ENCODE data around the gene DDX10.
"Not testable (repeated sequence)": the region's sequence is repeated elsewhere in the genome, so short reads cannot be mapped to it uniquely, and the experiment has no call there.

DDX10 gene

GRCh38 chr11:108639146-108639545 lies 25.7 kb upstream of the DDX10 start:
- Mint-ChIP-seq H3K27ac (no peak overlapping the region), H3K36me3 (ENCODE audit: low read depth) (no peaks in the 10 kb centered on the region), H3K9me3 (no peaks in the 10 kb centered on the region), H3K4me1 (ENCODE audit: low read depth) (no peaks in the 10 kb centered on the region), H3K27me3 (peaks cover 2% of the 10 kb centered on the region), H3K4me3 (no peak overlapping the region)
- intact Hi-C loops (cut with micrococcal nuclease) = no loop called here

DNA sequence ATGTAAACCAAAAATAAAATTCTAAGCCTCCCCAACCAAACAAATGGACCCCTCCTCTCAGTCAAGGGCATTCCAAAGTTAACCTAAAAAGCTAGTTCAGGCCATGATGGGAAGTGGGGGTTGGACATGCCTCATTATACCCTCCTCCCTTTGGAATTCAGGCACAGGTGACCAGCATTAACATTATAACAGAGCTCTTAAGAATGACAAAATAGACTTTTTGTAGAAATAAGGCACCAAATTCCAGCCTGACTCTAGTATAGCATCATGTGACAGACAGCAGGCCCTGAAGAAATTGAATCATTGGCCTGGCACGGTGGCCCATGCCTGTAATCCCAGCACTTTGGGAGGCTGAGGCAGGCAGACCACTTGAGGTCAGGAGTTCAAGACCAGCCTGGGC lies 23.1 kb upstream of the DDX10 start:
- intact Hi-C loops (cut with micrococcal nuclease) = loop anchor here (10.0 kb wide), 1 partner anchor 137 kb away; no protein-coding TSS in a partner anchor
- H3K36me3 Mint-ChIP-seq (ENCODE audit: low read depth); H3K4me1 Mint-ChIP-seq (ENCODE audit: low read depth); H3K27me3 Mint-ChIP-seq; H3K4me3 Mint-ChIP-seq; H3K9me3 Mint-ChIP-seq; H3K27ac Mint-ChIP-seq: not testable (repeated sequence)

GRCh38 chr11:108643974-108644373 lies 20.9 kb upstream of the DDX10 start:
- intact Hi-C loops (cut with micrococcal nuclease) = loop anchor here (10.0 kb wide), 1 partner anchor 139 kb away; no protein-coding TSS in a partner anchor
- H3K27ac Mint-ChIP-seq = no peak overlapping the region

GRCh38 chr11:108645970-108646369 lies 18.9 kb upstream of the DDX10 start:
- intact Hi-C loops (cut with micrococcal nuclease) = loop anchor here (5.0 to 10.0 kb wide), 3 partner anchors 141 to 529 kb away; no protein-coding TSS in a partner anchor
- Mint-ChIP-seq H3K27ac (no peak overlapping the region), H3K36me3 (ENCODE audit: low read depth) (no peaks in the 10 kb centered on the region), H3K9me3 (no peaks in the 10 kb centered on the region), H3K27me3 (no peaks in the 10 kb centered on the region), H3K4me3 (no peak overlapping the region), H3K4me1 (ENCODE audit: low read depth) (no peaks in the 10 kb centered on the region)

More at GRCh38 chr11:108643974-108644373, 20.9 kb upstream of the DDX10 start:
- H3K36me3 Mint-ChIP-seq (ENCODE audit: low read depth) = no peaks in the 10 kb centered on the region
- H3K4me1 Mint-ChIP-seq (ENCODE audit: low read depth) = no peaks in the 10 kb centered on the region
- no peak overlapping the region for H3K4me3 Mint-ChIP-seq
- no peaks in the 10 kb centered on the region for H3K9me3 Mint-ChIP-seq
- no peaks in the 10 kb centered on the region for H3K27me3 Mint-ChIP-seq

- intact Hi-C loops (cut with micrococcal nuclease) = loop anchor here (5.0 to 10.0 kb wide), 3 partner anchors 143 to 530 kb away; no protein-coding TSS in a partner anchor
- no peaks in the 10 kb centered on the region for H3K36me3 Mint-ChIP-seq (ENCODE audit: low read depth)
- no peaks in the 10 kb centered on the region for H3K9me3 Mint-ChIP-seq
- no peaks in the 10 kb centered on the region for H3K4me1 Mint-ChIP-seq (ENCODE audit: low read depth)
- H3K27ac Mint-ChIP-seq = no peak overlapping the region
- H3K4me3 Mint-ChIP-seq = no peak overlapping the region
- H3K27me3 Mint-ChIP-seq = no peaks in the 10 kb centered on the region
Observed at GRCh38 chr11:108647387-108647700, 17.5 kb upstream of the DDX10 start.

DNA sequence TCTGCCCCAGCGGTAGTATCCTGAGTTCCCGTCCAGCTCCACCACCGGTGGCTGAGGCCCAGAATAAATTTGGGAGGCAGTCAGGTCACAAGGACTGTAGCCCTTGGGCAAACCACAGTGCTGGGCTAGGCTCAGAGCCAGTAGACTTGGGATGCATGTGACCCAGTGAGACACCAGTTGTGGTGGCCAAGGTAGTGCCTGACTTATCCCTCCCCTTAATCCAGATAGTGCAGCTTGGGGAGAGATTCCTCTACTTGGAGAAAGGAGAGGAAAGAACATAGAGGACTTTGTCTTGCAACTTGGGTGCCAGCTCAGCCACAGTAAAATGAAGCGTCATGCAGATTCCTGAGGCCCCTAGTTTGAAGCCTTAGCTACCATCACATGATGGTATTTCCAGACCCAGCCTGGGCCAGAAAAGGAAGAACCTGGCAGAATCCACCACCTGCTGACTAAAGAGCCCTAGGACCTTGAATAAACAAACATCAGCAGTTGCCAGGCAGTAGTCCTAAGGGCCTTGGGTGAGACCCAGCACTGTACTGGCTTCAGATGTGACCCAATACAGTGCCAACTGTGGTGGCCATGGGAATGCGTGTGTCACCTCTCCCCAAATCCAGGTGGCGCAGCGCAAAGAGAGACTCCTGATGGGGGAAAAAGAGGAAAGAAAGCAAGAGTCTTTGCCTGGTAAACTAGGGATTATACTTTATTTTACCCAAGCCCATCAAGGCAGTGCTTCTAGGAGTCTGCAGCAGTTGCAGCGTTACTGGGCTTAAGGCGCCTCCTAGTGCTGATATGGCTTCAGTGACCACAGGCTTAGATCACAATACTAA lies 17.0 kb upstream of the DDX10 start:
- Mint-ChIP-seq H3K36me3 (ENCODE audit: low read depth) (no peaks in the 10 kb centered on the region), H3K9me3 (no peaks in the 10 kb centered on the region), H3K4me1 (ENCODE audit: low read depth) (no peaks in the 10 kb centered on the region), H3K27ac (no peak overlapping the region), H3K27me3 (no peaks in the 10 kb centered on the region), H3K4me3 (no peak overlapping the region)
- intact Hi-C loops (cut with micrococcal nuclease) = loop anchor here (1.0 to 10.0 kb wide), 4 partner anchors 143 to 531 kb away; no protein-coding TSS in a partner anchor

DNA sequence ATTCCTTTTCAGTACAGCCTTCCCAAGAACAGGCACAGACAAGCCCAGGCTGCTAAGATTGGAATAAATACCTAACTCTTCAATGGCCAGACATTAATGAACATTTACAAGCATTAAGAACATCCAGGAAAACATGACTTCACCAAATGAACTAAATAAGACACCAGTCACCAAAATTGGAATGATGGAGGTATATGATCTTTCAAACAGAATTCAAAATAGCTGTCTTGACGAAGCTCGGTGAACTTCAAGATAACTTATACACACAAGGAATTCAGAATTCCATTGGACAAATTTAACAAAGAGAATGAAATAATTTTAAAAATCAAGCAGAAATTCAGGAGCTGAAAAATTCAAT lies 16.4 kb upstream of the DDX10 start:
- no peak overlapping the region for H3K27ac Mint-ChIP-seq
- no peak overlapping the region for H3K4me3 Mint-ChIP-seq
- no peaks in the 10 kb centered on the region for H3K36me3 Mint-ChIP-seq (ENCODE audit: low read depth)
- no peaks in the 10 kb centered on the region for H3K27me3 Mint-ChIP-seq
- H3K4me1 Mint-ChIP-seq (ENCODE audit: low read depth) = no peaks in the 10 kb centered on the region
- intact Hi-C loops (cut with micrococcal nuclease) = loop anchor here (1.0 to 10.0 kb wide), 4 partner anchors 144 to 531 kb away; no protein-coding TSS in a partner anchor
- no peaks in the 10 kb centered on the region for H3K9me3 Mint-ChIP-seq

- H3K27me3 Mint-ChIP-seq; H3K27ac Mint-ChIP-seq; H3K36me3 Mint-ChIP-seq (ENCODE audit: low read depth); H3K4me1 Mint-ChIP-seq (ENCODE audit: low read depth); H3K4me3 Mint-ChIP-seq; H3K9me3 Mint-ChIP-seq; intact Hi-C loops (cut with micrococcal nuclease): not testable (repeated sequence)
Observed at GRCh38 chr11:108654100-108654499, 10.8 kb upstream of the DDX10 start.

DNA sequence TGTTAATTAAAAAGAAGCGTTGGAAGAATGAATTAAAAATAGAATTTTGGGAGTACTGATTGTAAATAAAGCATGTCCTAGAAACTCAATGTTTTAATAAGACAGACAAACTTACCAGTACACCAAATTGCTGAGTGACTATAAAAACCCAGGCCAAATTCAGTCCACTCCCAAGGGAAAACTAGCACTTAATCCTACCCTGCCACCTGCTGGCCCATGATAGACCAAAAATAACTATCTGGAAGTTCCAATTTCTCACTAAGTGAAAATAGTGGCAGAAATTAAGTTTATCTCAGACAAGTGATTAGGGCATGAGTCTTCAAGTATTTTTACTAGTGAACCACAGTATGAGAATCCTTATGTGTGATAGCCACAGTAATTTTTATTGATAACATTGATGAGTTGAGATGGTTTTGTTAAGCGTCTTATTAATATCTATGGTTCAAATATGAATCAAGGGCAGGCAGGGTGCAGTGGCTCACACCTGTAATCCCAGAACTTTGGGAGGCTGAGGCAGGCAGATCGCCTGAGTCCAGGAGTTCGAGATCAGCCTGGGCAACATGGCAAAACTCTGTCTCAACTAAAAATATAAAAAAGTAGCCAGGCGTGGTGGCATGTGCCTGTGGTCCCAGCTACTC lies 9.8 kb upstream of the DDX10 start:
- intact Hi-C loops (cut with micrococcal nuclease) = no loop called here
- H3K9me3 Mint-ChIP-seq = no peaks in the 10 kb centered on the region
- no peak overlapping the region for H3K27ac Mint-ChIP-seq
- H3K4me1 Mint-ChIP-seq (ENCODE audit: low read depth) = no peaks in the 10 kb centered on the region
- no peak overlapping the region for H3K4me3 Mint-ChIP-seq
- H3K27me3 Mint-ChIP-seq = peaks cover 5% of the 10 kb centered on the region
- H3K36me3 Mint-ChIP-seq (ENCODE audit: low read depth) = no peaks in the 10 kb centered on the region

DNA sequence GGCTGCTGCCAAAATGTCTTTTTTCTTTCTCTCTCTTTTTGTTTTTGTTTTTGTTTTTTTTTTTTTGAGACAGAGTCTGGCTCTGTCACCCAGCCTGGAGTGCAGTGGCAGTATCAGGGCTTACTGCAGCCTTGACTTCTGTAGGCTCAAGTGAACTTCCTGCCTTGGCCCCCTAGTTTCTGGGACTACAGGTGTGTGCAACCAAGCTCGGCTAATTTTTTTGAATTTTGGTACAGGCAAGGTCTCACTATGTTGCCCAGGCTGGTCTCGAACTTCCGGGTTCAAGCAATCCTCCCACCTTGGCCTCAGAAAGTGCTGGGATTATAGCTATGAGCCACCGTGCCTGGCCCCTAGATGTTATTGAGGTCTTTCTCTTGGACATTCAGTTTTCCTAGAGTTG lies 2.2 kb upstream of the DDX10 start:
- Mint-ChIP-seq H3K4me1 (ENCODE audit: low read depth) (peaks cover 32% of the 10 kb centered on the region), H3K27ac (no peak overlapping the region), H3K27me3 (peaks cover 2% of the 10 kb centered on the region), H3K9me3 (no peaks in the 10 kb centered on the region), H3K4me3 (no peak overlapping the region), H3K36me3 (ENCODE audit: low read depth) (peaks cover 6% of the 10 kb centered on the region)
- intact Hi-C loops (cut with micrococcal nuclease) = loop anchor here (5.0 to 10.0 kb wide), 4 partner anchors 438 to 738 kb away; partner anchors contain the start of genes ACAT1, ATM, CUL5 and NPAT

GRCh38 chr11:108663154-108663877 lies 1.6 kb upstream of the DDX10 start:
- H3K4me3 Mint-ChIP-seq = no peak overlapping the region
- H3K36me3 Mint-ChIP-seq (ENCODE audit: low read depth) = peaks cover 6% of the 10 kb centered on the region
- intact Hi-C loops (cut with micrococcal nuclease) = loop anchor here (5.0 to 10.0 kb wide), 4 partner anchors 439 to 739 kb away; partner anchors contain the start of genes ACAT1, ATM, CUL5 and NPAT
- no peaks in the 10 kb centered on the region for H3K9me3 Mint-ChIP-seq
- H3K4me1 Mint-ChIP-seq (ENCODE audit: low read depth) = peaks cover 36% of the 10 kb centered on the region
- H3K27ac Mint-ChIP-seq = peak overlapping the region; percentile 46
- H3K27me3 Mint-ChIP-seq = peaks cover 2% of the 10 kb centered on the region

GRCh38 chr11:108666373-108666772 lies 1.5 kb downstream of the DDX10 start:
- H3K36me3 Mint-ChIP-seq (ENCODE audit: low read depth) = peaks cover 6% of the 10 kb centered on the region
- H3K4me1 Mint-ChIP-seq (ENCODE audit: low read depth) = peaks cover 49% of the 10 kb centered on the region
- no peaks in the 10 kb centered on the region for H3K9me3 Mint-ChIP-seq
- no peak overlapping the region for H3K4me3 Mint-ChIP-seq
- intact Hi-C loops (cut with micrococcal nuclease) = loop anchor here (10.0 kb wide), 3 partner anchors 442 to 742 kb away; partner anchors contain the start of genes ATM, CUL5, NPAT and RAB39A
- no peaks in the 10 kb centered on the region for H3K27me3 Mint-ChIP-seq
- no peak overlapping the region for H3K27ac Mint-ChIP-seq

GRCh38 chr11:108669286-108669685 lies 4.4 kb downstream of the DDX10 start:
- no peaks in the 10 kb centered on the region for H3K9me3 Mint-ChIP-seq
- no peak overlapping the region for H3K27ac Mint-ChIP-seq
- intact Hi-C loops (cut with micrococcal nuclease) = loop anchor here (10.0 kb wide), 3 partner anchors 444 to 744 kb away; partner anchors contain the start of genes ATM, CUL5, NPAT and RAB39A
- peaks cover 54% of the 10 kb centered on the region for H3K4me1 Mint-ChIP-seq (ENCODE audit: low read depth)
- no peak overlapping the region for H3K4me3 Mint-ChIP-seq
- peaks cover 14% of the 10 kb centered on the region for H3K36me3 Mint-ChIP-seq (ENCODE audit: low read depth)
- H3K27me3 Mint-ChIP-seq = no peaks in the 10 kb centered on the region
